GM18517 (cell line): ENCODE data around the gene MCF2L2.

ENCODE experiments used
- ATAC-seq: cut with Tn5 transposase; IDR thresholded peaks from one replicate; pipeline ENCODE4 v1.9.1; 2021; ENCODE audit warnings: mild to moderate bottlenecking, moderate library complexity; ENCODE audit not compliant: unreplicated experiment

Gene MCF2L2

GRCh38 chr3:183401678-183402077 is 26.7 kb downstream of the MCF2L2 start:
- no peak for ATAC-seq

GRCh38 chr3:183400352-183400751 is 28.1 kb downstream of the MCF2L2 start:
- ATAC-seq = no peak

GRCh38 chr3:183396662-183397391 is 31.6 kb downstream of the MCF2L2 start:
- ATAC-seq = no peak

GRCh38 chr3:183394150-183394549 is 34.3 kb downstream of the MCF2L2 start:
- no peak for ATAC-seq

- ATAC-seq = no peak
Measured at GRCh38 chr3:183393625-183394024, 34.8 kb downstream of the MCF2L2 start.

GRCh38 chr3:183392186-183393034 is 36.0 kb downstream of the MCF2L2 start:
- no peak for ATAC-seq

- ATAC-seq = no peak
Measured at GRCh38 chr3:183391460-183391859, 37.0 kb downstream of the MCF2L2 start.

- no peak for ATAC-seq
Measured at GRCh38 chr3:183390844-183391243, 37.6 kb downstream of the MCF2L2 start.

- ATAC-seq = no peak
Measured at GRCh38 chr3:183388213-183388895, 40.1 kb downstream of the MCF2L2 start.

- no peak for ATAC-seq
Measured at GRCh38 chr3:183387797-183388196, 40.6 kb downstream of the MCF2L2 start.

GRCh38 chr3:183386651-183387050 is 41.8 kb downstream of the MCF2L2 start:
- ATAC-seq = no peak

- ATAC-seq = peak; percentile 68
Measured at GRCh38 chr3:183385698-183386613, 42.5 kb downstream of the MCF2L2 start.

GRCh38 chr3:183381673-183382072 is 46.7 kb downstream of the MCF2L2 start:
- ATAC-seq = no peak

- ATAC-seq = no peak
Measured at GRCh38 chr3:183381179-183381578, 47.2 kb downstream of the MCF2L2 start.

- no peak for ATAC-seq
Measured at GRCh38 chr3:183378951-183379350, 49.5 kb downstream of the MCF2L2 start.

GRCh38 chr3:183378545-183378944 is 49.9 kb downstream of the MCF2L2 start:
- ATAC-seq = no peak

- ATAC-seq = no peak
Measured at GRCh38 chr3:183378008-183378407, 50.4 kb downstream of the MCF2L2 start.

GRCh38 chr3:183377307-183377959 is 51.0 kb downstream of the MCF2L2 start:
- peak; percentile 69 for ATAC-seq

GRCh38 chr3:183375787-183376186 is 52.6 kb downstream of the MCF2L2 start:
- ATAC-seq = no peak

GRCh38 chr3:183375337-183375736 is 53.1 kb downstream of the MCF2L2 start:
- ATAC-seq = no peak
